Neuronal stem cell (in vitro differentiated cells): ENCODE measurements around the gene CAPG.
A peak's percentile ranks its signal among the peaks of the same experiment; 100 is the strongest.

Experiments
- DNase-seq: peaks from one replicate; pipeline ENCODE4 v3.0.0-alpha.2; 2013; ENCODE audit warnings: low spot score
- H2AFZ ChIP-seq: one replicate; pipeline ENCODE4 v1.6.1; 2013; ENCODE audit warnings: mild to moderate bottlenecking, low read length, inconsistent platforms
- H2AK5ac ChIP-seq: 2 replicates; pipeline ENCODE4 v1.6.1; 2013; ENCODE audit warnings: low read depth, mild to moderate bottlenecking, inconsistent platforms, low read length, moderate library complexity, mixed read lengths
- H2BK120ac ChIP-seq: 2 replicates; pipeline ENCODE4 v1.6.1; 2013; ENCODE audit warnings: low read depth, mild to moderate bottlenecking, inconsistent platforms, low read length, moderate library complexity, mixed read lengths
- H2BK12ac ChIP-seq: one replicate; pipeline ENCODE4 v1.6.1; 2013; ENCODE audit warnings: low read length, inconsistent platforms
- H2BK15ac ChIP-seq: 2 replicates; pipeline ENCODE4 v1.6.1; 2013; ENCODE audit warnings: mild to moderate bottlenecking, low read length, inconsistent platforms, mixed read lengths
- H2BK5ac ChIP-seq: one replicate; pipeline ENCODE4 v1.6.1; 2013; ENCODE audit warnings: inconsistent platforms, mild to moderate bottlenecking, low read length, moderate library complexity
- H3K14ac ChIP-seq: one replicate; pipeline ENCODE4 v1.6.1; 2013; ENCODE audit warnings: low read length, inconsistent platforms
- H3K18ac ChIP-seq: 2 replicates; pipeline ENCODE4 v1.6.1; 2013; ENCODE audit warnings: low read length, inconsistent platforms
- H3K23ac ChIP-seq: 2 replicates; pipeline ENCODE4 v1.6.1; 2013; ENCODE audit warnings: low read depth, mild to moderate bottlenecking, mixed read lengths, low read length, inconsistent platforms; ENCODE audit not compliant: poor library complexity
- H3K27ac ChIP-seq: replicated peaks from 3 replicates; pipeline ENCODE4 v1.5.1; 2013; ENCODE audit warnings: low read length, inconsistent platforms
- H3K27me3 ChIP-seq, 3 experiments: 2 replicates each; pipeline ENCODE4 v1.6.1; 2013; ENCODE audit warnings: low read length in 3 of 3, mild to moderate bottlenecking in 2 of 3, inconsistent platforms in 1 of 3, low read depth in 1 of 3, mixed read lengths in 1 of 3, moderate library complexity in 1 of 3; ENCODE audit not compliant: control insufficient read depth in 3 of 3, insufficient read depth in 3 of 3
- H3K36me3 ChIP-seq, 2 donors: replicated peaks in 1 of 2; 2 replicates each; pipeline ENCODE4 v1.6.1; 2013; ENCODE audit warnings: low read length in 2 of 2; ENCODE audit not compliant: control insufficient read depth in 2 of 2, insufficient read depth in 2 of 2
- H3K4ac ChIP-seq: 2 replicates; pipeline ENCODE4 v1.6.1; 2013; ENCODE audit warnings: inconsistent platforms, mild to moderate bottlenecking, low read length, moderate library complexity
- H3K4me1 ChIP-seq, 2 donors: 1 replicate in 1 of 2; 2 replicates in 1 of 2; pipeline ENCODE4 v1.6.1; 2013; ENCODE audit warnings: low read length in 2 of 2, low read depth in 1 of 2; ENCODE audit not compliant: control insufficient read depth in 2 of 2, insufficient read depth in 1 of 2
- H3K4me2 ChIP-seq: one replicate; pipeline ENCODE4 v1.6.1; 2013; ENCODE audit warnings: mild to moderate bottlenecking, low read length, inconsistent platforms; ENCODE audit not compliant: insufficient read depth, poor library complexity, severe bottlenecking
- H3K4me3 ChIP-seq, 2 donors: 2 replicates each; pipeline ENCODE4 v1.5.1; 2013; ENCODE audit warnings: low read length in 2 of 2, mild to moderate bottlenecking in 2 of 2, inconsistent platforms in 1 of 2, moderate library complexity in 1 of 2
- H3K79me1 ChIP-seq: one replicate; pipeline ENCODE4 v1.6.1; 2013; ENCODE audit warnings: low read depth, mild to moderate bottlenecking, inconsistent platforms, low read length, moderate library complexity
- H3K9ac ChIP-seq: one replicate; pipeline ENCODE4 v1.6.1; 2013; ENCODE audit warnings: mild to moderate bottlenecking, low read depth, low read length, inconsistent platforms; ENCODE audit not compliant: poor library complexity
- H3K9me3 ChIP-seq, 2 donors: replicated peaks in 1 of 2; 2 replicates each; pipeline versions ENCODE3 to v1.6.1; 2013; ENCODE audit warnings: low read length in 2 of 2, mild to moderate bottlenecking in 2 of 2, inconsistent platforms in 1 of 2, low read depth in 1 of 2, mixed read lengths in 1 of 2, moderate library complexity in 1 of 2; ENCODE audit not compliant: control insufficient read depth in 2 of 2, insufficient read depth in 1 of 2
- H4K8ac ChIP-seq: one replicate; pipeline ENCODE4 v1.6.1; 2013; ENCODE audit warnings: low read depth, mild to moderate bottlenecking, inconsistent platforms, low read length, moderate library complexity
- H4K91ac ChIP-seq: one replicate; pipeline ENCODE4 v1.6.1; 2013; ENCODE audit warnings: low read length, low read depth, mild to moderate bottlenecking, inconsistent platforms; ENCODE audit not compliant: poor library complexity
- WGBS, 2 donors: extraction: QIAGEN DNeasy Blood & Tissue Kit; methylation state at CpG; one replicate each; pipeline ENCODE4 v1.1.7; 2013; ENCODE audit warnings: missing lambda C conversion rate in 2 of 2, mixed read lengths in 1 of 2; ENCODE audit not compliant: insufficient read length in 2 of 2, insufficient replicate concordance in 1 of 2; ENCODE audit errors: extremely low coverage in 2 of 2; 5-methylcytosine and 5-hydroxymethylcytosine counted together

The CAPG gene

DNA sequence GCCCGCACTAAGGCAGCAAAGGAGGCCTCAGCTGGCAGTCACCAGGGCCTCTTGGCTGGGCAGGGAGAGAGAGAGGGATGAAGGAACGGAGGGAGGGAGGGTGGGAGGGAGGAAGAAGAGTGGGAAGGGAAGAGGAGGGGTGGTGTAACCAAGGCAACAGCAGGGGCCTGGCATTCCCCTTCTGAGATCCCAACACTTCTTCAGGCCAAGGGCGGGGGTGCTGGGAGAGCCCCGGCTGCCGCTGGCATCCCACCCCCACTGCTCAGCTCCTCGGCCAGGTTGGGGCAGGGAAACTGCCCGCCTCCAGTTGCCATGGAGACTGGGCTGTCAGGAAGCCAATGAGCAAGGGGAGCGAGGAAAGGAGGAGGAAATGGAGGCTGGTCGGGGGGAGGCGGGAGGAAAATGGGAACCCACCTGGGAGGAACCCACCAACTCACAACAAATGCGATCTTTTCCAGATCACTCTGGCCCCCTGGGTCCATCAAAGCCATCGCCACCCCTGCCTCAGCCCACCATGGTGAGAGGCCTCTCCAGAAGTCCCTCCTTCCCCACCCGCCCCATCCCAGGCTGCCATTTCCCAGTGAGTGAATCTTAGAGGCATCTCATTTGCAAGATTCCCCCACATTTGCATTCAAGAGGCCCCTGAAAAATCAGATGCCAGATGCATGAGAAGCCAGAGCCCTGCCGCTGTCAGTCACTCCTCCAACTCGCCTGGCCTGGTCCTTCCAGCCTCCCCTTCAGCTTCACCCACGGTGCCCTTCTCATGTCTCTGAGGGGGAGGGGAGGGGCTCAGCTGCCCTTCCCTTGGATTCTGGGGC, 20.8 kb upstream of the CAPG start:
- peak overlapping the region in 1 of 2 donors; percentile 38 for H3K4me3 ChIP-seq
- peak; percentile 86 for DNase-seq

GRCh38 chr2:85429924-85430289, 19.7 kb upstream of the CAPG start:
- Histone ChIP-seq H2AFZ (peak overlapping the region; percentile 87), H2BK15ac (peak overlapping the region; percentile 99), H3K23ac (peak overlapping the region; percentile 75), H3K79me1 (no peaks in the 10 kb centered on the region), H3K9ac (peak overlapping the region; percentile 27), H3K14ac (peak overlapping the region; percentile 26), H4K8ac (no peak overlapping the region), H3K4ac (peak overlapping the region; percentile 85), H3K18ac (peak overlapping the region; percentile 99), H3K9me3 (no peaks in the 10 kb centered on the region), H4K91ac (peak overlapping the region; percentile 97), H3K4me2 (no peak overlapping the region), H3K4me1 (peaks cover 23 to 41% of the 10 kb centered on the region in 2 donors), H2BK5ac (peak overlapping the region; percentile 97), H2BK12ac (no peak overlapping the region), H3K4me3 (no peak overlapping the region), H3K27me3 (peaks cover 0 to 4% (median 0%) of the 10 kb centered on the region in 3 experiments), H2AK5ac (peak overlapping the region; percentile 97), H3K36me3 (no peaks in the 10 kb centered on the region), H3K27ac (peak overlapping the region; percentile 86), H2BK120ac (peak overlapping the region; percentile 62)
- no CpG with 5 or more reads among the region's 2 CpGs for WGBS, 2 donors
- DNase-seq = no peak

More for the DNA sequence above, 20.8 kb upstream of the CAPG start:
- Histone ChIP-seq H3K9ac (peak overlapping the region; percentile 88), H3K4me2 (peak overlapping the region; percentile 27), H2BK12ac (peak overlapping the region; percentile 97), H3K4ac (peak overlapping the region; percentile 85), H2BK5ac (peak overlapping the region; percentile 97), H3K27me3 (peaks cover 0 to 4% (median 0%) of the 10 kb centered on the region in 3 experiments), H2BK15ac (peak overlapping the region; percentile 99), H2AK5ac (peak overlapping the region; percentile 97), H4K8ac (peak overlapping the region; percentile 93), H3K4me1 (peaks cover 23 to 41% of the 10 kb centered on the region in 2 donors), H3K36me3 (no peaks in the 10 kb centered on the region), H2BK120ac (peak overlapping the region; percentile 62), H3K79me1 (no peaks in the 10 kb centered on the region), H3K23ac (peak overlapping the region; percentile 89), H2AFZ (peak overlapping the region; percentile 87), H3K27ac (peak overlapping the region; percentile 86), H3K14ac (no peak overlapping the region), H4K91ac (no peak overlapping the region), H3K18ac (peak overlapping the region; percentile 99), H3K9me3 (no peaks in the 10 kb centered on the region)
- WGBS, 2 donors = no CpG with 5 or more reads among the region's 16 CpGs

- peak overlapping the region; percentile 97 for H2BK5ac ChIP-seq
- H3K4me3 ChIP-seq = no peak overlapping the region
- peak overlapping the region; percentile 99 for H2BK15ac ChIP-seq
- peak overlapping the region; percentile 97 for H3K18ac ChIP-seq
- no peaks in the 10 kb centered on the region for H3K79me1 ChIP-seq
- no peak overlapping the region for H3K27ac ChIP-seq
- H4K8ac ChIP-seq = no peak overlapping the region
- no peak overlapping the region for H4K91ac ChIP-seq
- H2BK120ac ChIP-seq = peak overlapping the region; percentile 6
- peak overlapping the region; percentile 98 for H3K4ac ChIP-seq
- peak overlapping the region; percentile 87 for H2AFZ ChIP-seq
- H3K23ac ChIP-seq = no peak overlapping the region
- peaks cover 23 to 41% of the 10 kb centered on the region in 2 donors for H3K4me1 ChIP-seq
- WGBS, 2 donors = no CpG with 5 or more reads among the region's 12 CpGs
- H2AK5ac ChIP-seq = peak overlapping the region; percentile 97
- no peaks in the 10 kb centered on the region for H3K36me3 ChIP-seq
- H2BK12ac ChIP-seq = peak overlapping the region; percentile 95
- no peak overlapping the region for H3K14ac ChIP-seq
- no peak for DNase-seq
- no peaks in the 10 kb centered on the region for H3K9me3 ChIP-seq
- no peak overlapping the region for H3K4me2 ChIP-seq
- peaks cover 0 to 4% (median 0%) of the 10 kb centered on the region in 3 experiments for H3K27me3 ChIP-seq
- H3K9ac ChIP-seq = peak overlapping the region; percentile 27
Observed at GRCh38 chr2:85429213-85429923, 19.2 kb upstream of the CAPG start.
